CD4-positive, alpha-beta T cell treated with Interleukin-21 for 1 hour (primary cell): ENCODE measurements around the gene SERTAD3.
"Not testable (repeated sequence)": the region's sequence is repeated elsewhere in the genome, so short reads cannot be mapped to it uniquely, and the experiment has no call there.

Experiments used
- DNase-seq: peaks from one replicate; pipeline ENCODE4 v3.0.0-alpha.2; 2020

The SERTAD3 gene

GRCh38 chr19:40424637-40425449 lies 19.3 kb downstream of the SERTAD3 start:
- peak; percentile 21 for DNase-seq

GRCh38 chr19:40423938-40424337 lies 20.2 kb downstream of the SERTAD3 start:
- DNase-seq: no peak

- DNase-seq: no peak
Observed at GRCh38 chr19:40422748-40423566, 21.2 kb downstream of the SERTAD3 start.

- DNase-seq: no peak
Observed at GRCh38 chr19:40421993-40422747, 22.0 kb downstream of the SERTAD3 start.

GRCh38 chr19:40420766-40421765 lies 23.1 kb downstream of the SERTAD3 start:
- DNase-seq: peak; percentile 82

- no peak for DNase-seq
Observed at GRCh38 chr19:40420451-40420765, 23.7 kb downstream of the SERTAD3 start.

- DNase-seq: no peak
Observed at GRCh38 chr19:40419780-40420179, 24.4 kb downstream of the SERTAD3 start.

GRCh38 chr19:40419066-40419612 lies 25.0 kb downstream of the SERTAD3 start:
- no peak for DNase-seq

GRCh38 chr19:40418040-40418439 lies 26.1 kb downstream of the SERTAD3 start:
- no peak for DNase-seq

- DNase-seq: no peak
Observed at GRCh38 chr19:40417643-40417981, 26.5 kb downstream of the SERTAD3 start.

GRCh38 chr19:40416918-40417642 lies 27.1 kb downstream of the SERTAD3 start:
- no peak for DNase-seq

- DNase-seq: no peak
Observed at GRCh38 chr19:40415768-40416167, 28.4 kb downstream of the SERTAD3 start.

- DNase-seq: no peak
Observed at GRCh38 chr19:40414542-40415535, 29.3 kb downstream of the SERTAD3 start.

- no peak for DNase-seq
Observed at GRCh38 chr19:40413291-40413845, 30.8 kb downstream of the SERTAD3 start, which contains the start of gene PRX. Gene PRX, minus strand, starts transcription at chr19:40413378. Its CDS starts 5,446 bp downstream, at chr19:40407932.

- no peak for DNase-seq
Observed at GRCh38 chr19:40412866-40413265, 31.3 kb downstream of the SERTAD3 start.

GRCh38 chr19:40411958-40412499 lies 32.1 kb downstream of the SERTAD3 start:
- DNase-seq: no peak

- DNase-seq: no peak
Observed at GRCh38 chr19:40411125-40411842, 32.9 kb downstream of the SERTAD3 start.

GRCh38 chr19:40410030-40410389 lies 34.1 kb downstream of the SERTAD3 start:
- no peak for DNase-seq

- DNase-seq: not testable (repeated sequence)
Observed at GRCh38 chr19:40408598-40408925, 35.6 kb downstream of the SERTAD3 start.
